ENCODE results near the gene PIWIL4. TPM values are rescaled to one million over a fixed set of nuclear protein-coding genes. Genes with fewer than 3 reads are reported as not detected.
A peak's percentile ranks its signal among the peaks of the same experiment; 100 is the strongest.

Gene PIWIL4
- total RNA-seq, 1 experiment from 2014 or later: 0.15 TPM

GRCh38 chr11:94521684-94522083 lies 45.5 kb upstream of the PIWIL4 start:
- POLR2A ChIA-PET (ENCODE audit: unreplicated experiment): interaction anchor here (0.5 to 0.6 kb wide), 3 partner anchors 12 to 738 kb away, joined by 3 to 5 read pairs (median 3); partner anchors contain the start of gene MED17

GRCh38 chr11:94524341-94524740 lies 42.8 kb upstream of the PIWIL4 start:
- H3K9me2 ChIP-seq (replicated peaks; ENCODE audit: low read length): no peaks in the 10 kb centered on the region
- CTCF ChIA-PET: no interaction called here
- no peaks in the 10 kb centered on the region for H3K36me3 ChIP-seq (ENCODE audit: low read depth, low read length)
- H4K20me1 ChIP-seq (ENCODE audit: low read length): no peaks in the 10 kb centered on the region
- H3F3A ChIP-seq (ENCODE audit: low read length, unreplicated experiment): no peaks in the 10 kb centered on the region
- H3K9me3 ChIP-seq (ENCODE audit: low read length): no peaks in the 10 kb centered on the region
- DNase-seq (no peak), ATAC-seq (no peak)
- H3K4me3 ChIP-seq (ENCODE audit: low read length): no peak overlapping the region
- H3K4me1 ChIP-seq (ENCODE audit: insufficient read depth, low read length): no peaks in the 10 kb centered on the region
- no peak for TF ChIP-seq EZH2 (IDR thresholded peaks at IDR 0.05; ENCODE audit: low read length, unreplicated experiment)
- no peak for TF ChIP-seq CTCF (conservative IDR thresholded peaks at IDR 0.05; ENCODE audit: low read depth, low read length)
- no peak for TF ChIP-seq EZH2phosphoT487 (IDR thresholded peaks at IDR 0.05; ENCODE audit: borderline replicate concordance, low read length)
- no peak overlapping the region for H3K4me2 ChIP-seq (ENCODE audit: low read length)
- no peaks in the 10 kb centered on the region for H3K79me2 ChIP-seq (ENCODE audit: low read length)
- no peak overlapping the region for H3K27ac ChIP-seq (ENCODE audit: low read length)
- no TSS peak for BruUV-seq (replicated peaks)
- no peak overlapping the region for H3K9ac ChIP-seq (ENCODE audit: low read length)
- H3K27me3 ChIP-seq (ENCODE audit: low read length): no peaks in the 10 kb centered on the region
- no peak overlapping the region for H2AFZ ChIP-seq (ENCODE audit: low read length)
- intact Hi-C loops (cut with micrococcal nuclease): no loop called here
- POLR2A ChIA-PET (ENCODE audit: unreplicated experiment): interaction anchor here (0.6 kb wide), 1 partner anchor 59 kb away, joined by 3 read pairs; no protein-coding TSS in a partner anchor

More at GRCh38 chr11:94521684-94522083, 45.5 kb upstream of the PIWIL4 start:
- Histone ChIP-seq H3K36me3 (ENCODE audit: low read depth, low read length) (no peaks in the 10 kb centered on the region), H3K27me3 (ENCODE audit: low read length) (no peaks in the 10 kb centered on the region), H3F3A (ENCODE audit: low read length, unreplicated experiment) (no peaks in the 10 kb centered on the region), H3K9me2 (replicated peaks; ENCODE audit: low read length) (no peaks in the 10 kb centered on the region), H3K4me2 (ENCODE audit: low read length) (no peak overlapping the region), H2AFZ (ENCODE audit: low read length) (no peak overlapping the region), H3K4me1 (ENCODE audit: insufficient read depth, low read length) (no peaks in the 10 kb centered on the region), H3K9ac (ENCODE audit: low read length) (no peak overlapping the region), H3K9me3 (ENCODE audit: low read length) (no peaks in the 10 kb centered on the region), H3K4me3 (ENCODE audit: low read length) (no peak overlapping the region), H3K27ac (ENCODE audit: low read length) (no peak overlapping the region), H4K20me1 (ENCODE audit: low read length) (no peaks in the 10 kb centered on the region), H3K79me2 (ENCODE audit: low read length) (no peaks in the 10 kb centered on the region)
- BruUV-seq (replicated peaks): no TSS peak
- peak; percentile 84 for ATAC-seq
- peak; percentile 56 for DNase-seq
- TF ChIP-seq EZH2phosphoT487 (IDR thresholded peaks at IDR 0.05; ENCODE audit: borderline replicate concordance, low read length) (no peak), CTCF (conservative IDR thresholded peaks at IDR 0.05; ENCODE audit: low read depth, low read length) (peak; percentile 76), EZH2 (IDR thresholded peaks at IDR 0.05; ENCODE audit: low read length, unreplicated experiment) (no peak)
- intact Hi-C loops (cut with micrococcal nuclease): no loop called here
- CTCF ChIA-PET: interaction anchor here (0.5 to 1.4 kb wide), 5 partner anchors 11 to 626 kb away, joined by 4 to 6 read pairs (median 4); partner anchors contain the start of gene FUT4

- H3K4me3 ChIP-seq (ENCODE audit: low read length): no peak overlapping the region
- H3F3A ChIP-seq (ENCODE audit: low read length, unreplicated experiment): no peaks in the 10 kb centered on the region
- CTCF ChIA-PET: no interaction called here
- no peak overlapping the region for H3K27ac ChIP-seq (ENCODE audit: low read length)
- intact Hi-C loops (cut with micrococcal nuclease): no loop called here
- no peaks in the 10 kb centered on the region for H3K9me3 ChIP-seq (ENCODE audit: low read length)
- no peaks in the 10 kb centered on the region for H3K27me3 ChIP-seq (ENCODE audit: low read length)
- no peak overlapping the region for H3K9ac ChIP-seq (ENCODE audit: low read length)
- no peaks in the 10 kb centered on the region for H3K79me2 ChIP-seq (ENCODE audit: low read length)
- H3K4me1 ChIP-seq (ENCODE audit: insufficient read depth, low read length): no peaks in the 10 kb centered on the region
- DNase-seq (peak; percentile 48), ATAC-seq (no peak)
- BruUV-seq (replicated peaks): no TSS peak
- no peak overlapping the region for H2AFZ ChIP-seq (ENCODE audit: low read length)
- no peak overlapping the region for H3K4me2 ChIP-seq (ENCODE audit: low read length)
- no peak for TF ChIP-seq EZH2 (IDR thresholded peaks at IDR 0.05; ENCODE audit: low read length, unreplicated experiment)
- no peak for TF ChIP-seq EZH2phosphoT487 (IDR thresholded peaks at IDR 0.05; ENCODE audit: borderline replicate concordance, low read length)
- no peak for TF ChIP-seq CTCF (conservative IDR thresholded peaks at IDR 0.05; ENCODE audit: low read depth, low read length)
- POLR2A ChIA-PET (ENCODE audit: unreplicated experiment): no interaction called here
- no peaks in the 10 kb centered on the region for H4K20me1 ChIP-seq (ENCODE audit: low read length)
- H3K36me3 ChIP-seq (ENCODE audit: low read depth, low read length): no peaks in the 10 kb centered on the region
- no peaks in the 10 kb centered on the region for H3K9me2 ChIP-seq (replicated peaks; ENCODE audit: low read length)
Measured at GRCh38 chr11:94525546-94526324, 41.4 kb upstream of the PIWIL4 start.
